Hematopoietic multipotent progenitor cell (in vitro differentiated cells): ENCODE data around the gene GSE1. TPM values are rescaled to one million over a fixed set of nuclear protein-coding genes. Genes with fewer than 3 reads are reported as not detected.
A peak's percentile ranks its signal among the peaks of the same experiment; 100 is the strongest.

Experiments used
- DNase-seq, 3 donors: peaks; one replicate each; pipeline ENCODE4 v3.0.0-alpha.2; 2011 to 2015; ENCODE audit warnings: low read depth in 2 of 3, low spot score in 2 of 3
- total RNA-seq: library from RNA; depleted of rRNA; stranded (reverse); fragments of >200 nt; gene quantifications from one replicate; pipeline ENCODE4 v1.2.3, GENCODE V29; 2012

GSE1 gene
- total RNA-seq, 1 donor, result 112 TPM

DNA sequence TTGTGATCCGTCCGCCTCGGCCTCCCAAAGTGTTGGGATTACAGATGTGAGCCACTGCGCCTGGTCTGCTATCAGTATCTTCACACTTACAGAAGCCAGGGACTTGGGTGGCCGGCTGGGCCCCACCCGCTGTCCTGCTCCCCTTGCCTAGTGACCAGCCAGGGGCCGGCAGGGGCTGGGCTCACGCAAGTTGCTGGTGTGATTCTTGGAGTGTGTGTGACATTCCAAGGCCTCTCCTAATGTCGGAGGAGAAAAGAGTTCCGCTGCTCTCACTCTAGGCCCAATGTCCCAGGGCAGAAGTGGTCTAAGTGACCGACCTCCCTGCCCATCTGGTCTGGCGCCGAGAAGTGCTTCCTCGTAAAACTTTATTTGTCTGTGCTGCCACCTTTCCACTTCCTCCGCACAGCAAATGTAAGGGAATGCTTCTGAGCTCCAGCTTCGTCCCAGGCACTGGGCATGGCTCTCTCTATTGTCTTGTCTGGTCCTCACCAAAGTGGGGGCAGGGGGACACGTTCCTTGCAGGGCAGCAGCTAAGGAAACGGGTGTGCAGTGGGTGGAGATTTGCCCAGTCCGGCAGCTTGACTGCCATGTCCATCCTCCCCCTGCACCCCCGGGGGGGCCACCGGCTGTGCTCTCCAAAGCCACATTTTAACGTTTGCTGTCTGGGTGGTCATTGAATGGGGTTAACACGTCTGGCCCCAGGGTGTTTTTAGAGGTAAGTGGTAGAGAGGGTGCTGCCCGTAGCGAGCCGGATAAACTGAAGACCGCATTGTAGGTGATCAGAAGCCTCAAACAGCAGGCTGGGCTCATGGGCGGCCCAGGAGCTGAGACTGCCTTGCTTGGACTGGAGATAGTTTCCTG is 7.8 kb upstream of the GSE1 start:
- DNase-seq, result no peak

DNA sequence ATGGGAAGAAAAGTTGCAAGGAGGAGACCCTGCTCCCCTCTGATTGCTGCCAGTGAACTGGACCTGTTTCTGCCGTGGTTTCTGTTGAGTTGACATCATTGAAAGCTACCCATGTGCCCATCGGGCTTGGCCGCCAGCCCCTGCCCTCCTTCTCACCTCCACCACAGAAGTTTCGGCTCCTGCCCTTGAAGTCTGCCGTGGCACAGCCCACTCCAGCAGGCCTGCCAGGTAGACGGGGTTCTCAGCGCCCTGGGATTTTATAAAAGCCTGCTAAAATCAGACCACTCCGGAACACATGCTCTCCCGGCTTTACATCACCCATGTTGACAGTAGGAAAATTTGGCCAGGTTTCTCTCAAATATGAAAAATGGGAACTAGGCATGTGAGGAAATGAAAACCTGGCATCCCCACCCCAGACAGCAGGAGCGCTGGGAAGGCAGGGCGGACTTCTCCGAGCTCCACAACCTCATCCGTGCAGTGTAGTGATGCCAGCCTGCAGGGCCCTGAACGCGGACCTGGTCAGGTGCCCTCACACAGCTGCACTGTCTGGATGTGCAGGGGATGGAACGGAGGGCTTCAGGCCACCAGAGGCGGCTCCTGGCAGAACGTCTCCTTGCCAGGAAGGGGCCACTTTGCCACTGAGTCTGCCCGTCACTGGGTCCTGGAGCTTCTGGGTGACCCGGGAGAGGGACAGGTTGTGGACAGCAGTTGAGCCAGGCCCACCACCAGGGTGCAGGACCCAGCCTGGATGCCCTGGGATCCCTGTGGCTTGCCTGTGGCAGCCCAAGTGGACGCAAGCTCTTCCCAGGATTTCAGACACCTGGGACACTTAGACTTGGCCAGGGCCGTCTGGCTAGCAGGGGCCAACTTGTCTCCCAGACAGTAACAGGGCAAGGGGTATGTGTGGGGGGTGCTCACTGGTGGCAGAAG is 6.9 kb upstream of the GSE1 start:
- DNase-seq, result no peak

DNA sequence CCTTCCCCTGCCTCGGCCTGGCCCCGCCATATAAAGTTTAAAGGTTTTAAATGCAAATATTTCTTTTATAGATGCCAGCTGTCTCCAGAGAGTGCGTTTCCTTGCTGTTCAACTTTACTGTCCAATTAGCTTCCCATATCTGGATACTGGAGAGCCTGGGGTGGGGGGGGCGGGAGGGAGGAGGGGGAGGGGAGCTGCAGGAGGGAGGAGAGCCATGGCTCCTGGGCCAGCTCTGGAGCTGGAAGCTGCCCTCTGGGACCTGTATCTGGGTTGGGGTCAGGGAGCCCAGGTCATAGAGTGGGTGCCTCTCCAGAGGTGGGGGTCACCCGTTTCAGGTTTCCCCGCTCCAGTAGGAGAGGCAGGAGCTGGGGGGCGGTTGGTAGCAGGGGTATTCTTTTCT is 6.2 kb upstream of the GSE1 start:
- no peak for DNase-seq

DNA sequence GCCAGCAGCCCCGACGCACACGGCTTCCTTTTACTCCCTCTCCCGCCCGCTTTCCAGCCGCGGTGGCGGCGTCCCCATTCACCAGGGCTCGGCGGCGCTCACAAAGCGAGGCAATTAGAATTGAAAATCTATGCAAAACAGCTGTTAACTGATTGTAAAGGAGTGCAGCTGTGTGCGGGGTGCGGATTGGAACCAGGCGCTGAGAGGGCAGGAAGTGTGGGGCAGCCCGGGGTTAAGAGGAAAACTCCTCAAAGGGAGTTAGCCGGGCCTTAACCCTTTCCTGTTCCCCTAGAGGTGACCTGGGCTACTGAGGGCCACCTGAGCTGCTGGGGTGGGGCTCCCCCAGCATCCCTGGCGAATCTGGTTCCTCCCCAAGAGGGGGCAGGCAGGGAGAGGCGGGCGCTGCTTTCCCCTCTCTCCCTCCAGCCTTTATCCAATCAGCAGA is 5.8 kb upstream of the GSE1 start:
- peak in 1 of 3 donors; percentile 65 for DNase-seq

DNA sequence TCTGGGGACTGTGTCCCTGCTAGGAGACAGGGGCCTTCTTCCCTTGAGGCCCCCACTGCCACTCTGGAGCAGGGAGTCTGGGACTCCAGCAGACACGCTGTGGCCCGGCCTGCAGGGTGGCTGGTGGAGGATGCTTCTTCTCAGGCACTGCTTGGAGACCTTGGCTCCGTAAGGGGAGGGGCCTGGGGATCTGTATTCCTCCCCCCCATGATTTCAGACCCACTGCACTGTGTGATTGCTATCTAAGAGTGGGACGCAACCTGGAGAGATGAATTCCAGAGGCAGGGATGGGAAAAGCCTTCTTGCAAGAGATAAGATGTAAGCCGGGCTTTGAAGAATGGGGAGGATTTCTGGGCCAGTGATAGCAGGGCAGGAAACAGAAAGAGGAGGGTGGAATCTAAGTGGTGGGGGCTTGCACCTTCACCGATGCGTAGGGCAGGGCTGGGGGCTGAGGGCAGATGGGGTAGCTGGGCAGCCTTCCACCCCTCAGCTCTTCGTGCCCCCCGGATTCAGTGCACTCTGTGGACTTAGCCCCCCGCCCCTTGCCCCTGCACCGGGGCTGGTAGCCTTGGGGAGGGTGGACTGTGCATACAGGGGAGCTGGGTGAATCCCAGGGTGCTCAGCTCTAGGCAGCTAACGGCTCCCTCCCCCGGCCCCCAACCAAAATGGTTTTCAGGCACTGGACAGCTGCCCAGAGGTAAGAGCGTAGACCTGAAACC is 5.2 kb upstream of the GSE1 start:
- no peak for DNase-seq

DNA sequence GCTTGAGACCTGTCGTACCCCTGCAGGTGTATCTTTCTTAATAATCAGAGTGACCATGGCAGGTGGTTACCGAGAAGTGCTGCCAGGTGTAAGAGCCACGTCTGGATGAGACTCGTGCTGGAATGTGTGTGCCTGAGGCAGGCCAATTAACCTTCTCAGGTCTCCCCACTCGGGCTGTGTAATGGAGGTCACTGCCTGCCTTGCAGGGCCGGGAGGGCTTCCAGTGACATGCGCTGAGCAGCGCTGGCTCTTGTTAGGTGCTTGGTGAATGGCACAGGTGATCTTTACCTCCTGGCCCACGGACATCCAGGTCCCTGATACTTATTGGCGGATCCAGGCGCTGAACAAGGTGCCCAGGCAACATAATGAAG is 4.6 kb upstream of the GSE1 start:
- DNase-seq, result no peak

DNA sequence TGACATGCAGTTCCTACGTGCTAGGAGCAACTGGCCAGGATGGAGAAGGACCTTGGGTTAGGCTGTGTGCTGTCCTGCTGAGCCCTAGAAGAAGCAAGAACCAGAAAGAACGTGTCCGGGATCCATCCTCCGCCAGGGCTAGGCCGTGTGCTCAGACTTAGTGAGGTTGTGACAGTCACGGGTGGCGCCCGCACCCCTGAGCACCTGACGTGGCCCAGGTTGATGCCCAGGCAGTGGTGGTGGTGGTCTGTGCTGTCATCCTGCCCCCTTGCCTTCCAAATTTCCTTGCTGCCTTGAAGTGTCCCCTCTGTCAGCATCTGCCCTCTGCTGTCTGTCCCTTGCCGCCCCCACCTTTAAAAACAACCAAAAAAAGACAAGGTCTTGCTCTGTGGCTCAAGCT is 4.2 kb upstream of the GSE1 start:
- DNase-seq, result no peak

DNA sequence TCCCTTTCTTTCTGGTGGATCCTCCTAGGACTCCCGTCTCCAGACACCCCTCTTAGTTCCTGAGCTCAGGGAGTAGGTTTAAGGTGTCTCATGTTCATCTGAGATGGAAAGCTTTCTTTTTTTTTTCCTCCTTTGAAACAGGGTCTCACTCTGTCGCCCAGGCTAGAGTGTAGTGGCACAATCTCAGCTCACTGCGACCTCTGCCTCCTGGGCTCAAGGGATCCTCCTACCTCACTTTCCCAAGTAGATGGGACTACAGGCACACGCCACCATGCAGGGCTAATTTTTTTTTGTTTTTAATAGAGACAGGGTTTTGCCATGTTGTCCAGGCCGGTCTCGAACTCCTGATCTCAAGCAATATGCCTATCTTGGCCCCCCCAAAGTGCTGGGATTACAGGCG is 3.6 kb upstream of the GSE1 start:
- no peak for DNase-seq

DNA sequence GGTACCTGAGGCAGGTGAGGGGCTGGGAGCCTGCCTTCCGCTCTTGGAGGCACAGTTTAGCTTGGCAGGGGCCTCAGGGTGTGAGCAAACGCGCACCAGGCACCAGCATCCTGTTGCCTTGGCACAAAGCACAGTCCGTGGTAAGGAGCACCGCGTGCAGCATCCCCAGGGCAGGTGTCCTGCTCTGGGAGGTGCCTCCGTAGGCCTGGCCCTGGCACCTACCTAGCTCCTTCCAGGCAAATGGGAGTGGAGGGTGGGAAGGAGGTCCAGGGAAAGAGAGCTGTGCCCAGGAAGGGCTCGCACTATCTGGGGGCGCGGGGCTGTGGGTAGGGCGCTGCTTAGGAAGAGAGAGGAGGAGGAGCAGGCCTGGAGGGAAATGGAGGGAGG is 3.1 kb upstream of the GSE1 start:
- DNase-seq, result peak in 1 of 3 donors; percentile 11

DNA sequence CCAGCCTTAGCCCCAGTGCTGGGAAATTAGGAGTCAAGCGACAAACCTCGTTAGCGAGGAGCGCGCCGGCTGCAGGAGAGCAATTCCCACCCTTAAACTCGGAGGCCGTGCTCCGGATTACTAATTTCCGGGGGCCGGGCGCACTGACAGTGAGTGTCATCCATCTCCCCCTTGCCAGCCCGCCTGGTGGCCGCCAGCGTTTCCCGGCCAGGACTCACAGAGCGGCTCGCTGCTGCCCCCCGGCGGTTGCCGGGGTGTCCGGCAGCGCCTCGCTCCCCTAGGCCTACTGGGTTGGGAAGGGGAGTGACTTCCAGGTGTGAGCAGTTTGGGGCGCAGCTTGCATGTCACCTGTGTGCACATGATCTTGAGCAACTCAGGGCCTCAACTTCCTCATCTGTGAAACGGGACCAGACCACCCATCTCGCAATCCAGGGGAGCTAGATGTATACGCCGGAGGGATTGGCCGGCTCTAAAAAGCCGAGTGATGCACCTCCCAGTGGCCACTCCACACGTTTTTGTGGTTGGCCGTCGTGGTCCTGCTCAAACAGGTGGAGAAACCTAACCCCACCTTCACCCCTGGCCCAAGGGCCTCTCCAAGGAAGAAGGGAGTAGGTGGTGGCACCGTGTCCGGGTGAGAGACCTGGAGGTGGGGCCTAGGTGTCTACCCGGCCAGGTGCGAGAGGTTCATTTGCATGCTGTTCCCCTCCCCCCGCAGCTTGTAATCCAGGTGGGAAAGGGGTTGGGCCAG is 2.5 kb upstream of the GSE1 start:
- peak; percentile 60 to 86 (median 85) for DNase-seq

DNA sequence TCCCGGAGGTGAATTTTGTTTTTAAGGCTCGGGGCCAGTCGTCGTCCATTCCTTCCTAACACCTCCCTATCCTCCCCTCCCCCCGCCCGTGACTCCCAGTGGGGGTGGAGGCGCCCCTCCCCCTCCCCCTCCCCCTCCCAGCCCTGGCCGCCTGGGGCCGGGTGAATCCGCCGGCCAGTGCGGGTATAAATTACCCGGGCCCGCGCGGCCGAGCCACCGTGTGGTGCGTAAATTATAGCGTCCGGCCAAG is 2.0 kb upstream of the GSE1 start:
- peak in 1 of 3 donors; percentile 29 for DNase-seq

DNA sequence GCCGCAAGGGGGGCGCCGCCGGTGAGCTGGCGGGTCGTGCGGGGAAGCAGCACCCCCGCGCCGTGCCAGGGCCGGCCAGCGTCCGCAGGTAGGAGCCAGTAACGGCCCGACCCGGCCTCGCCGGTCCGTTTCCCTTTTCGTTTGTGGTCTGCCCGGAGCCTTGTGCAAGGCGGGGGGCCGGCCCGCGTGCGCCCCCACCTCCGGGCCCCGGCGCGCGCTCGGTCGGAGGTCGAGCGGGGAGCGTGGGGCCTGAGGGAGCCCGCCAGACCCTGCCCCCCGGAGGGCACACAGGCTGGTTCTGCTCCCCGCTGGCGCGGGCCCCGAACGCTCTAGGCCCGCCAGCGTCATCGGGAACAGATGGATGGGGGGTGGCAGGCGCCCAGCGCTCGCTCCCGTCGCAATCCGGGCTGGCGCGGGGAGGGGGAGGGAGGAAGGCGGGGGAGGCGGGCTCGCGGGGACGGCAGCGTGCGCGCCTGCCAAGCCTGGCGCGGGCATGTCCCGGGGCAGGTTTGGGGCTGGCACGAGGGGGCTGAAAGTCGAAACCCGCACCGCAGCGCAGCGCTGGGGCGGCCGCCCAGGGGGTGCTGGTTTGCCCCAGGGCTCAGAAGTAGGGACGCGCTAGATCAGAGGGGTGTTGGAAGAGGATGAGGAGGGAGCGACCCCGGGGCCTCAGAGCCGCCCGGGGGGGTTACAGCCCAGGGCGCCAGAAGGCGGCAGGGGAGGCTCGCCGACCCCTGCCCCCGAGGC is 1.5 kb upstream of the GSE1 start:
- peak in 2 of 3 donors; percentile 80 to 87 for DNase-seq

DNA sequence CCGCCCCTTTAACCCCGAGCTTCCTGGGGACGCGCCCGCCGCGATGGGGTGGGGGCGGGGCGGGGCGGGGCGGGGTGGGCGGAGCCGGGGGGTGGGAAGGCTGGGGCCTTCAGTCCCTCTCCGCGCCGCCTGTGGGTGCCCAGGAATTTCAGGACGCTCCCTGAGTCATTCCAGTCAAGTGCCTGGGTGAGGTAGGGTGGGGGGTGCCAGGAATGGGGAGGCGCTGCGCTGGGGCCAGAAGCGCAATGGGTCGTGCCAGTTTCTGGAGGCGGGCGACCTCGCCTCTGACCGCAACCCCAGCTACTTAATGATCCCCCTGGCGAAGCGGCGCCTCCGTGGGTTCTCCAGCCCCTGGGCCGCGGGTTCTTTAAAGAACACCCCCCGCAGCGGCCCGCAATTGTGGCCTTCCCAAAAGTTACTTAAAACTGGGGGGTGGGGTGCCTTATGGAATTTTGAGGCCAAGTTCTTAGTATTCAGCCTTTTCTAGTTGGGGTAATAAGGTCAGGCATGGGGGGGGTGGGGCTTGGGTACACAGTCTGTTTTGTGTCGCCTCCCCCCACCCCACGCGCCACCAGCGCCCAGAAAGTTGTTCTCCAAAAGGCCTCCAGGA is 826 bp upstream of the GSE1 start:
- DNase-seq, result peak; percentile 16 to 75 (median 69)

DNA sequence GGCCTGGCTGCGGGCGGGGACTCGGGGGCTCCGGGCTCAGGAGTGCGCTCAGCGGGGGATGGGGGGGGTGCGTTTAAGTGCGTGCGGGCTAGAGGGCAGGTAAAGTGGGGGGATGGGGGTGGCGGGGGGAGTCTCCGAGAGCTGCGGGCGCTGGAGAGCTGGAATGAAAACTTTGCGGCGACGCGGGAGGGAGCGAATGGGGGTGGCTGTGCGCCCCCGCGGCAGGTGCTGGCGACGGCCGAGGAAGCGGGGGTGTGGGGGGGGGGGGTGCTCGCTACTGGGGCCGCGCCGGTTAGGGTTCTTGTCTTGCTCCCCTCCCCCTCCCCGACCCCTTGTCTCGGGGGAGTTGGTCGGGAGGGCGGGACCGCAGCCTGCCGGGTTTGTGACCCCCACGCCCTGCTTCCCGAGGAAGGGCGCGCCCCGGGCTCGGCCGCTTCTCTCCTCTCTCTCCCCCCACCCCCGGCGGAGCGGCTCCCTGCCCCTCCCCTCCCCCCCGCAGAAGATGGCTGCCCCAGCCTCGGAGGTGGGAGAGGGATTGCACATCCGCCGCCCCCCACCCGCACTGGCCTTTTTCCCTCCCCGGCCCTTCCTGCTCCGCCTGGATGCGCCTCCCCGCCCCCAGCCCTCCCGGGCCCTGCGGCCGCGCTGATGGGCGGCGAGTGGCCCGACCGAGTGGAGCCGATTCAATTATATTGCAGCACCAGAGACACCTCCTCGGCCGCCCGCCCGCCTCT is 649 bp downstream of the GSE1 start:
- DNase-seq, result peak in 2 of 3 donors; percentile 58 to 67

DNA sequence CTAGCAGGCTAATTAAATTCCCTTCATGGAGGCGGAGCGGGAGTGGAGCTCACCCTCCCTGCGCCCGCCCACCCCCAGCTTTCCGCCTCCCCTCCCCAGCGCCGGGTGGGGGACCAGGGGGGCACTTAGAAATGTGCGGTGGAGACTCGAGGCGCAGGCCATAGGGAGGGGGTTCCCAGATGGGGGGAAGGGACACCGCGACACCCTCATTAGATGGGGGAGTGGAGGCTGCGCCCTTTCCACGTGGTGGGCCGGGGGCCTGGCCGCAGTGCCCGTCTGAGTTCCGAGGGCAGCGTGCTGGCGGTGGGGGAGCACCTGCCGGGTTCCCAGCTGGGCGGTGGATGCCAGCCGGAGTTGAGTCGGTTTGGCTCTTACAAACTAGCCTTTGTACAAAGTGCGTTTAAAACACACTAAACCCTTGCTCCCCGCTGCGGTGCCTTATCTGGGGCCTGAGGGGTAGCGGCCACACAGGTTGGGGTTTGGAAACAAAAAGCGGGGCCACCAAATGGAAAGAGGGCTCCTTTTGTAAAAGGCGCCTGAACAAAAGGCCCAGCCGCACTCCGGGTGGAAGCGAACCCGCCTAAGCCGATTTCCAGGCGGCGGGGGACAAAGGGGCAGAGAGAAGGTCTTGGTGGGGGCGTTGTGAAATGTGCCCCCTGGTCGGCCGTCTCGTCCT is 1.4 kb downstream of the GSE1 start:
- DNase-seq, result peak in 2 of 3 donors; percentile 32 to 49

DNA sequence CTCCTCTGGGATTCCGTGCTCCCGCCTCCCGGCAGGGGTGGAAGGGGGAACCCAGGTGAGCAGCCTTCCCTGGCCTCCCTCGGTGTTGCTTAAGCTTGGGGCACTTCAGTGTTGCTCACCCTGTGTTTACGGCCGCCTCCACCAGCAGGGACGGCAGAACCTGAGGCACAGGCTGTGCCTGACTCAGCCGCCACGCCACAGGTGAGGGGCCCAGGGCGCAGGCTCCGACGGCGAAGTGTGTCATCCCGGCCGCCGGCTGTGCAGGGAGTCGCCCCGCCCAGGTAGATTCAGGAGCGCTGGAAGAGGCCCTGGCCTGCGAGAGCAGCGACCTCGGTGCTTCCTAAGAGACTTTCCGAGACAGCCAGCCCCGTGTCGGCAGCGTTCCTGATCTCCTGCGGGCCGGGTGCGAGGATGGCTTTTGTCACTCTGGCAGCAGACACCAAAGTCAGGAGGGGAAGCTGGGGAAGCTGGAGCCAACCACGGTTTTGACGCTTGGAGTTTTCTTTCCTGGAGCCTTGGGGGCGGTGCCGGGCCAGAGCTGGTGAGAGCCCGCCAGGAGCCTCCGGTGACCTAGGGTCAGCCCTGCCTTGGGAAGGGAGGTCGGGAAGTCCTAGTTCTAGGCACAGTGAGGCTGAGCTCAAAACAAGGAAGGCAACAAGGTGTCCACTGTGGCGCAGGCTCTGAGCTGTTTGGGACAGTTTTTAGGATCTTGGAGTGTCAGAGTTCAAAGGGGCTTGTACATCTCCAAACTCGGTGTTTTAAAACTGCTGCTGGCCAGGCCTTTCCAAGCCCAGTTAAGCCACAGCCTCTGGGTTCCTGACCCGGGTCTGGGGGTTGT is 2.1 kb downstream of the GSE1 start:
- no peak for DNase-seq
